HCT116 (cell line): ENCODE results near the gene PAIP1. TPM values are rescaled to one million over a fixed set of nuclear protein-coding genes. Genes with fewer than 3 reads are reported as not detected.

Experiments used
- ATAC-seq: fragments of 200-7000 bp; cut with Tn5 transposase; 2 replicates; pipeline ENCODE4 v1.9.1; 2020; ENCODE audit warnings: mild to moderate bottlenecking, moderate library complexity
- BruUV-seq: library from RNA; stranded (reverse); fragments of 400-500 nt; replicated peaks from 2 replicates; lab custom pipeline; 2021; lab: Mats Ljungman, UMichigan
- CTCF ChIA-PET: fragments of 300-600 bp; sonication (Branson Sonifier 250); formaldehyde crosslinking; loops from one replicate; lab custom pipeline; 2021; ENCODE audit warnings: antibody characterized with exemption; lab: Charles Lee
- POLR2A ChIA-PET: fragments of 300-600, 350-600 bp; sonication (Branson Sonifier 250); formaldehyde crosslinking; loops from one replicate; lab custom pipeline; 2021; ENCODE audit warnings: antibody characterized with exemption; lab: Charles Lee
- RAD21 ChIA-PET, 2 experiments: fragments of 300-600 bp; sonication (Branson Sonifier 250); formaldehyde crosslinking; loops; one replicate each; lab custom pipeline; 2023; ENCODE audit warnings: low total read pairs in 2 of 2; ENCODE audit not compliant: uncharacterized antibody in 2 of 2, unreplicated experiment in 2 of 2, low non-redundant PET in 1 of 2; lab: Charles Lee
- DNase-seq: peaks from one replicate; pipeline ENCODE4 v3.0.0-alpha.2; 2010; ENCODE audit warnings: low read depth, low spot score
- H2AFZ ChIP-seq: fragments of 200-600 bp; shearing (Covaris generic), sonication (generic); 2 replicates; pipeline ENCODE4 v1.6.1; 2017; ENCODE audit warnings: low read depth, mixed run types, mixed read lengths, antibody characterized with exemption, low read length; ENCODE audit not compliant: poor library complexity, severe bottlenecking
- H3K27ac ChIP-seq: 2 replicates; pipeline ENCODE4 v1.5.1; 2012; ENCODE audit warnings: low read depth, low read length
- H3K27me3 ChIP-seq: fragments of 200-600 bp; sonication (generic); 2 replicates; pipeline ENCODE4 v1.6.1; 2016; ENCODE audit warnings: mixed run types, low read length, mixed read lengths; ENCODE audit not compliant: insufficient read depth
- H3K36me3 ChIP-seq, 2 experiments: fragments of 200-500 bp in 1 of 2; fragments of 200-600 bp in 1 of 2; sonication (Bioruptor generic) in 1 of 2; sonication (generic) in 1 of 2; 2 replicates each; pipeline versions ENCODE4 v1.5.1 to v1.6.1; 2014 to 2016; ENCODE audit warnings: low read length in 2 of 2, inconsistent platforms in 1 of 2, mixed read lengths in 1 of 2, mixed run types in 1 of 2; ENCODE audit not compliant: insufficient read depth in 2 of 2, control insufficient read depth in 1 of 2
- H3K4me1 ChIP-seq, 2 experiments: fragments of 200-600 bp in 1 of 2; sonication (generic) in 1 of 2; 2 replicates each; pipeline versions ENCODE4 v1.5.1 to v1.6.1; 2012 to 2017; ENCODE audit warnings: low read length in 2 of 2, inconsistent platforms in 1 of 2, mild to moderate bottlenecking in 1 of 2, mixed read lengths in 1 of 2, mixed run types in 1 of 2, moderate library complexity in 1 of 2; ENCODE audit not compliant: insufficient read depth in 2 of 2, control insufficient read depth in 1 of 2
- H3K4me2 ChIP-seq: fragments of 200-600 bp; sonication (generic); 2 replicates; pipeline ENCODE4 v1.6.1; 2017; ENCODE audit warnings: mixed run types, low read length, mixed read lengths
- H3K4me3 ChIP-seq, 2 experiments: fragments of 200-600 bp in 1 of 2; sonication (generic) in 1 of 2; replicated peaks in 1 of 2; 2 replicates each; pipeline ENCODE4 v1.5.1; 2011 to 2016; ENCODE audit warnings: low read length in 2 of 2, control low read depth in 1 of 2, low read depth in 1 of 2, mild to moderate bottlenecking in 1 of 2, mixed read lengths in 1 of 2, mixed run types in 1 of 2
- H3K79me2 ChIP-seq: fragments of 200-600 bp; sonication (generic); 2 replicates; pipeline ENCODE4 v1.6.1; 2017; ENCODE audit warnings: mild to moderate bottlenecking, mixed run types, low read length, moderate library complexity, mixed read lengths; ENCODE audit not compliant: insufficient read depth
- H3K9ac ChIP-seq: fragments of 200-600 bp; sonication (generic); 2 replicates; pipeline ENCODE4 v1.6.1; 2016; ENCODE audit warnings: low read length, mixed read lengths
- H3K9me2 ChIP-seq: fragments of 200-600 bp; sonication (generic), shearing (Covaris generic); 2 replicates; pipeline ENCODE4 v1.6.1; 2017; ENCODE audit warnings: mixed run types, mild to moderate bottlenecking, moderate library complexity; ENCODE audit not compliant: insufficient read depth
- H3K9me3 ChIP-seq, 2 experiments: fragments of 200-500 bp in 1 of 2; fragments of 200-600 bp in 1 of 2; sonication (Bioruptor generic) in 1 of 2; sonication (generic) in 1 of 2; 2 replicates each; pipeline ENCODE4 v1.6.1; 2014 to 2017; ENCODE audit warnings: low read length in 2 of 2, mixed read lengths in 2 of 2, inconsistent platforms in 1 of 2, low read depth in 1 of 2, mild to moderate bottlenecking in 1 of 2, mixed run types in 1 of 2, moderate library complexity in 1 of 2; ENCODE audit not compliant: control insufficient read depth in 1 of 2, insufficient read depth in 1 of 2
- H4K20me1 ChIP-seq: fragments of 200-600 bp; sonication (generic), shearing (Covaris generic); 2 replicates; pipeline ENCODE4 v1.6.1; 2017; ENCODE audit warnings: mixed run types, mild to moderate bottlenecking, moderate library complexity; ENCODE audit not compliant: insufficient read depth
- CBX3 ChIP-seq: IDR thresholded peaks from 2 replicates; pipeline ENCODE4 v1.6.1; 2012; ENCODE audit warnings: low read depth
- CTCF ChIP-seq, 3 experiments: fragments of 200-600 bp in 1 of 3; sonication (generic) in 1 of 3; IDR thresholded peaks in 2 of 3; conservative IDR thresholded peaks in 1 of 3; 2 replicates each; pipeline ENCODE4 v1.5.1; 2012 to 2017; ENCODE audit warnings: low read depth in 2 of 3, low read length in 2 of 3, antibody characterized with exemption in 1 of 3, borderline replicate concordance in 1 of 3, control low read depth in 1 of 3, mild to moderate bottlenecking in 1 of 3, mixed read lengths in 1 of 3, mixed run types in 1 of 3, moderate library complexity in 1 of 3; ENCODE audit not compliant: insufficient read depth in 1 of 3
- EGR1 ChIP-seq: IDR thresholded peaks from 2 replicates; pipeline ENCODE4 v1.6.1; 2012; ENCODE audit warnings: low read depth
- JUND ChIP-seq: IDR thresholded peaks from 2 replicates; pipeline ENCODE4 v1.6.1; 2012
- REST ChIP-seq: IDR thresholded peaks from 2 replicates; pipeline ENCODE4 v1.6.1; 2012; ENCODE audit warnings: low read depth
- ZFX ChIP-seq: fragments of 450-650 bp; IDR thresholded peaks from 2 replicates; pipeline ENCODE4 v1.6.1; 2017
- ZNF274 ChIP-seq: fragments of 200-500 bp; sonication (Bioruptor generic); IDR thresholded peaks from 2 replicates; pipeline ENCODE4 v1.6.1; 2014; ENCODE audit warnings: mild to moderate bottlenecking, low read depth, low read length, inconsistent platforms
- intact Hi-C: fragments of 100-400 bp; cut with micrococcal nuclease; formaldehyde crosslinking; loops from 2 replicates; pipeline ENCODE4 v1.10.0; 2022
- total RNA-seq: library from RNA; stranded (reverse); gene quantifications from one replicate; pipeline ENCODE4 v1.2.1, GENCODE V29; 2021; ENCODE audit not compliant: unreplicated experiment

PAIP1 gene
- total RNA-seq, 1 experiment from 2014 or later: 83.8 TPM

- H3K27ac ChIP-seq: peak overlapping the region; percentile 73
- H3K9me2 ChIP-seq: no peaks in the 10 kb centered on the region
- H3K9ac ChIP-seq: peak overlapping the region; percentile 92
- no peaks in the 10 kb centered on the region for H3K9me3 ChIP-seq
- ChIA-PET CTCF (no interaction called here), POLR2A (no interaction called here), RAD21 (no interaction called here)
- no peaks in the 10 kb centered on the region for H4K20me1 ChIP-seq
- no peaks in the 10 kb centered on the region; a peak in 1 of 4 replicates for H3K36me3 ChIP-seq
- peak overlapping the region; percentile 74 to 90 for H3K4me3 ChIP-seq
- peaks cover 49% of the 10 kb centered on the region for H3K79me2 ChIP-seq
- peaks cover 2 to 16% of the 10 kb centered on the region in 2 experiments; a peak in 2 of 4 replicates for H3K4me1 ChIP-seq
- intact Hi-C loops: loop anchor here (5.0 to 10.0 kb wide), 3 partner anchors 75 to 258 kb away; partner anchors contain the start of gene PAIP1
- H2AFZ ChIP-seq: no peak overlapping the region
- BruUV-seq: no TSS peak
- peak overlapping the region; percentile 84 for H3K4me2 ChIP-seq
- ATAC-seq: no peak
- no peaks in the 10 kb centered on the region for H3K27me3 ChIP-seq
- DNase-seq: no peak
- TF ChIP-seq CBX3 (no peak), JUND (no peak), EGR1 (no peak), CTCF (IDR thresholded peaks at IDR 0.05 in 2 of 3, conservative IDR thresholded peaks at IDR 0.05 in 1 of 3; ENCODE audit: borderline replicate concordance in 1 of 3, insufficient read depth in 1 of 3, low read depth in 2 of 3, low read length in 2 of 3) (no peak), ZNF274 (no peak), REST (no peak), ZFX (no peak)
These were observed 74.2 kb downstream of the PAIP1 start for GRCh38 chr5:43482490-43483297.

Other genes starting within 250 kb of the PAIP1 start
- gene HMGCS1, start 243.7 kb downstream of the PAIP1 start, total RNA-seq: 52.8 TPM
- 0.25 TPM for gene CCL28, start 144.7 kb downstream of the PAIP1 start, total RNA-seq
- 17.5 TPM for gene TMEM267, start 73.2 kb downstream of the PAIP1 start, total RNA-seq
- gene C5orf34, start 41.9 kb downstream of the PAIP1 start, total RNA-seq: 4.8 TPM
- 0.32 TPM for gene NNT, start 46.1 kb upstream of the PAIP1 start, total RNA-seq